IPS DF 6.9 (cell line): ENCODE measurements around the gene TATDN2.

Source experiments
- DNase-seq: peaks from one replicate; pipeline ENCODE4 v3.0.0-alpha.2; 2013; ENCODE audit warnings: low read depth, low spot score
- H3K27ac ChIP-seq: one replicate; pipeline ENCODE4 v1.5.1; 2013; ENCODE audit warnings: low read length, control low read depth
- H3K27me3 ChIP-seq: 2 replicates; pipeline ENCODE4 v1.6.1; 2013; ENCODE audit warnings: mild to moderate bottlenecking, low read length; ENCODE audit not compliant: control insufficient read depth, insufficient read depth
- H3K36me3 ChIP-seq: 2 replicates; pipeline ENCODE4 v1.6.1; 2013; ENCODE audit warnings: low read length; ENCODE audit not compliant: control insufficient read depth, insufficient read depth
- H3K4me1 ChIP-seq: 2 replicates; pipeline ENCODE4 v1.6.1; 2013; ENCODE audit warnings: low read length; ENCODE audit not compliant: control insufficient read depth, insufficient read depth
- H3K4me3 ChIP-seq: 2 replicates; pipeline ENCODE4 v1.5.1; 2013; ENCODE audit warnings: mild to moderate bottlenecking, low read length
- H3K9me3 ChIP-seq: 2 replicates; pipeline ENCODE4 v1.6.1; 2013; ENCODE audit warnings: low read length, inconsistent platforms; ENCODE audit not compliant: control insufficient read depth, insufficient read depth
- WGBS: extraction: QIAGEN DNeasy Blood & Tissue Kit; methylation state at CpG from one replicate; pipeline ENCODE4 v1.1.7; 2013; ENCODE audit warnings: mixed read lengths, missing lambda C conversion rate; ENCODE audit not compliant: insufficient read length, insufficient coverage; 5-methylcytosine and 5-hydroxymethylcytosine counted together

The TATDN2 gene

GRCh38 chr3:10238345-10239183 is 9.7 kb upstream of the TATDN2 start:
- WGBS: no CpG with 5 or more reads among the region's 15 CpGs

DNA sequence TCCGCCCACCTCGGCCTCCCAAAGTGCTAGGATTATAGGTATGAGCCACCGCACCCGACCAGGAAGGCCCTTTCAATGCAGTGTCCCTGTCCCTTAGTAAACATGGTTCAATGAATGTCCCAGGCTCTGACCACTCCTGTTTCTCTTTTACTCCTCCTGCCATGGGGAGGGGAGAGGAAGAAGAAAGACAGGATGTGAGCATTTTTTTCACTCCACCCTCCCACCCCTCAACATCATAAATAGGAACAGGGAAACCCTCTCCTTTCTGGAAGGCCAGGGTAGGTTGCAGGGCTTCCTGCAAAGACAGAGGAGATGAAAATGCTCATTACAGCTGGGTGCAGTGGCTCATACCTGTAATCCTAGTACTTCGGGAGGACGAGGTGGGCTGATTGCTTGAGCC is 7.5 kb upstream of the TATDN2 start:
- no peak for DNase-seq
- Histone ChIP-seq H3K27me3 (no peaks in the 10 kb centered on the region), H3K9me3 (no peaks in the 10 kb centered on the region), H3K27ac (no peak overlapping the region), H3K4me1 (peaks cover 1% of the 10 kb centered on the region; the same call in 1 of the 2 replicates), H3K4me3 (no peak overlapping the region), H3K36me3 (no peaks in the 10 kb centered on the region)
- WGBS: no CpG with 5 or more reads among the region's 6 CpGs

More at GRCh38 chr3:10238345-10239183, 9.7 kb upstream of the TATDN2 start:
- Histone ChIP-seq H3K9me3 (no peaks in the 10 kb centered on the region), H3K36me3 (no peaks in the 10 kb centered on the region), H3K4me3 (no peak overlapping the region), H3K27me3 (no peaks in the 10 kb centered on the region), H3K27ac (no peak overlapping the region), H3K4me1 (peaks cover 3% of the 10 kb centered on the region; the same call in 1 of the 2 replicates)
- DNase-seq: no peak

DNA sequence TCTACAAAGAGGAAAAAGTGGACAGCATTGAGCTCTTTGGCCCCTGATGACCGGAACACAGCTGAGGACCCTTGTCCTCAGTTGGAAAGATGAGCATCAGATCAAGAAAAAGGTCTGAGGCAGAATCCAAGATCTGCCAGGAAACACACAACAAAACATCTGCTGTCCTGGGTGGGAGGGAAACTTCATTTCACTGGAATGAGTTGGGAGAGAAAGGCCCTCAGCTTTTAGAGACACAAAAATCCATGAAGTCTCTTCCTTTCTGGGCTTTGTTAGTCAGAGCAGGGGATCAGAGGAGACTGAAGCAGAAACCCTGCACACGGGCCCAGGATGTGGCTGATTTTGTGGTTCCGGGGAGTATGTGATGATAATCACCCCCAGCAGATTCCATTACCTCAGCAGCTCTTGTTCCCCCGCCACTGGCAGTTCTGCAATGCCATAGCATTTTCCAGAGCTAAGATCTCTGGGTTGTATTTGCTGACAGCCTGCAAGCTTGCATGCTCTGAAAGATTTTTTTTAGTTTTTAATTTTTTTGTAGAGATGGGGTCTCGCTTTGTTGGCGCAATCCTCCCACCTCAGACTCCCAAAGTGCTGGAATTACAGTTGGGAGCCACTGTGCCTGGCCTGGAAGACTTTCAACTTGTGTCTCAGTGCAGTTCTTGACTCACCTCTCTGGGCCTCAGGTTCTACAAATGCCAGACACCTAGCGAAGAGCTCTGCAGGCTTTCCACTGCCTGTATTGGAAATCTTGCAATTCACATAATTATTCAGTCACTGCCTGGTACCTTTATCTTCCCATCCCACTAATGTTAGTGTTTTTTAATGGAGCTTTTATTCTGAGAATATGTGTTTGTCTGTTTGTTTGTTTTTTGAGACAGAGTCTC is 5.8 kb upstream of the TATDN2 start:
- Histone ChIP-seq H3K9me3 (no peaks in the 10 kb centered on the region), H3K4me1 (peaks cover 1% of the 10 kb centered on the region; the same call in 1 of the 2 replicates), H3K36me3 (no peaks in the 10 kb centered on the region), H3K27me3 (no peaks in the 10 kb centered on the region), H3K4me3 (no peak overlapping the region), H3K27ac (no peak overlapping the region)
- no CpG with 5 or more reads among the region's 7 CpGs for WGBS
- DNase-seq: no peak

GRCh38 chr3:10244009-10244408 is 4.2 kb upstream of the TATDN2 start:
- Histone ChIP-seq H3K4me3 (no peak overlapping the region), H3K9me3 (no peaks in the 10 kb centered on the region), H3K27ac (no peak overlapping the region), H3K36me3 (no peaks in the 10 kb centered on the region), H3K4me1 (0 out of 2 replicates have a peak, but pooled peaks cover 1% of the 10 kb centered on the region), H3K27me3 (no peaks in the 10 kb centered on the region)
- no peak for DNase-seq
- no CpG with 5 or more reads among the region's 3 CpGs for WGBS

GRCh38 chr3:10245081-10245712 is 3.1 kb upstream of the TATDN2 start:
- no peaks in the 10 kb centered on the region for H3K27me3 ChIP-seq
- H3K36me3 ChIP-seq: no peaks in the 10 kb centered on the region
- WGBS: no CpG with 5 or more reads among the region's 6 CpGs
- H3K27ac ChIP-seq: no peak overlapping the region
- H3K4me3 ChIP-seq: no peak overlapping the region
- H3K9me3 ChIP-seq: no peaks in the 10 kb centered on the region
- no peak for DNase-seq
- H3K4me1 ChIP-seq: 0 out of 2 replicates have a peak, but pooled peaks cover 1% of the 10 kb centered on the region

DNA sequence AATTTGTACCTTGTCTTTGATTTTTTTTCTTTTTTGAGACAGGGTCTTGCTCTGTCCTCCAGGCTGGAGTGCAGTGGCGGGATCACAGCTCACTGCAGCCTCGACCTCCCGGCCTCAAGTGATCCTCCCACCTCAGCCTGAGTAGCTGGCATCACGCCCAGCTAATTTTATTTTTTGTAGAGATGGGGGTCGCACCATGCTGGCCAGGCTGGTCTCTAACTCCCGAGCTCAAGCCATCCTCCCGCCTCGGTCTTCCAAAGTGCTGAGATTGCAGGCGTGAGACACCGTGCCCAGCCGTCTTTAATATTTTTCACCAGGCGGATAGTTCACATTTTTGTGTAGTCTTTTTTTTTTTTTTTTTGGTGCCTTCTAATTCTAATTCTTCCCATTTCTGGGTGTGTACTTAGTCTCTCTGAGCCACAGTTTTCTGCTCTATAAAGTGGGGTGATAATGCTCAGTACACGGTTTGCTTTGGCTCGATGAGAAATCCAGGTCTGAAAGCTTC is 528 bp upstream of the TATDN2 start:
- Histone ChIP-seq H3K36me3 (no peaks in the 10 kb centered on the region), H3K4me3 (no peak overlapping the region), H3K9me3 (no peaks in the 10 kb centered on the region), H3K4me1 (0 out of 2 replicates have a peak, but pooled peaks cover 1% of the 10 kb centered on the region), H3K27me3 (no peaks in the 10 kb centered on the region), H3K27ac (no peak overlapping the region)
- no CpG with 5 or more reads among the region's 14 CpGs for whole genome bisulfite sequencing
- no peak for DNase-seq

- no peak for DNase-seq
- Histone ChIP-seq H3K27ac (no peak overlapping the region), H3K27me3 (no peaks in the 10 kb centered on the region), H3K4me1 (0 out of 2 replicates have a peak, but pooled peaks cover 1% of the 10 kb centered on the region), H3K9me3 (no peaks in the 10 kb centered on the region), H3K36me3 (0 out of 2 replicates have a peak, but pooled peaks cover 4% of the 10 kb centered on the region), H3K4me3 (peak overlapping the region; percentile 38; the same call in 1 of the 2 replicates)
- WGBS: no CpG with 5 or more reads among the region's 32 CpGs
Measured at GRCh38 chr3:10248984-10249748, 907 bp downstream of the TATDN2 start.

DNA sequence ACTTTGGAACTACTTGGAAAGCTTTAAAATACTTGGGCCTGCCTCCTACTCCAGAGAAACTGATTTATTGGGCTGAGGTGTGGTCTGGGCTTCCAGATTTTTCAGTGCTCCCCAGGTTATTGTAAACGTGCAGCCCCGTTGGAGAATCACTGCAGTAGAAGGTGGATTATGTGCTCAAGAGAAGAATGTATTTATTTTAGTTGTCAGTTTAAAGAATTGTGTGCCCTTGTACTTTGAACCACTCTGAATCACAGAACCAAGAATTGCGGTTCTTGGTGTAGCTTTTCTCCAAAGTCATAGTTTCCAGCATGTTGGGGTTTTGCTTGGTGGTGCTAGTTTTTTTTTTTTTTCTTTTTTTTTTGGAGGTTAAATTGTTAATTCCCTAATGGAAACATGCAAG is 1.6 kb downstream of the TATDN2 start:
- Histone ChIP-seq H3K27me3 (no peaks in the 10 kb centered on the region), H3K9me3 (no peaks in the 10 kb centered on the region), H3K27ac (no peak overlapping the region), H3K36me3 (0 out of 2 replicates have a peak, but pooled peaks cover 4% of the 10 kb centered on the region), H3K4me1 (0 out of 2 replicates have a peak, but pooled peaks cover 1% of the 10 kb centered on the region), H3K4me3 (peak overlapping the region; percentile 38; the same call in 1 of the 2 replicates)
- no peak for DNase-seq
- no CpG with 5 or more reads among the region's 3 CpGs for WGBS

DNA sequence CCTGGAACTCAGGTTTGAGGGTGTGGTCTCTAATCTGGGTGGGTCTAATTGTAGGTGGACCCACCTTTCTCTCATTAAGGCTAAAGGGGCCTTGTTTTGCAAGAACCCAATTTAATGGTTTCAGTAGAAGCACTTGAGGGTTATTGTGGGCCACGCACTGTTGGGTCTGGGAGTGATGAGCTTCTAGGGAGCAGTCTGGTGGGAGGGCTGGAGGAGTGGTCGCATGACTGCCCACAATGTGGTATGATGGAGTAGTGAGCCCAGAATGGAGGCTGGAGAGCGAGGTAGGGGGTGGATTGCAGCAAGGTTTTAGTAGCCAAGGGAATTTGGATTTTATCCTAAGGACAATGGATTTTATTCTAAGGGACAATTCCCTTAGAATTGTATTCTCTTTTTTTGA is 2.7 kb downstream of the TATDN2 start:
- no peak overlapping the region for H3K4me3 ChIP-seq
- peaks cover 5% of the 10 kb centered on the region; the same call in 1 of the 2 replicates for H3K36me3 ChIP-seq
- H3K4me1 ChIP-seq: 0 out of 2 replicates have a peak, but pooled peaks cover 1% of the 10 kb centered on the region

More for the DNA sequence above, 2.7 kb downstream of the TATDN2 start:
- no peaks in the 10 kb centered on the region for H3K27me3 ChIP-seq
- DNase-seq: no peak
- no CpG with 5 or more reads among the region's 3 CpGs for WGBS
- H3K9me3 ChIP-seq: no peaks in the 10 kb centered on the region
- no peak overlapping the region for H3K27ac ChIP-seq
